GM03348 (cell line): ENCODE data around the gene GNA15.
"Not testable (repeated sequence)": the region's sequence is repeated elsewhere in the genome, so short reads cannot be mapped to it uniquely, and the experiment has no call there.

Source experiments
- DNase-seq: peaks from one replicate; pipeline ENCODE4 v3.0.0; 2012; ENCODE audit warnings: low spot score

Gene GNA15

DNA sequence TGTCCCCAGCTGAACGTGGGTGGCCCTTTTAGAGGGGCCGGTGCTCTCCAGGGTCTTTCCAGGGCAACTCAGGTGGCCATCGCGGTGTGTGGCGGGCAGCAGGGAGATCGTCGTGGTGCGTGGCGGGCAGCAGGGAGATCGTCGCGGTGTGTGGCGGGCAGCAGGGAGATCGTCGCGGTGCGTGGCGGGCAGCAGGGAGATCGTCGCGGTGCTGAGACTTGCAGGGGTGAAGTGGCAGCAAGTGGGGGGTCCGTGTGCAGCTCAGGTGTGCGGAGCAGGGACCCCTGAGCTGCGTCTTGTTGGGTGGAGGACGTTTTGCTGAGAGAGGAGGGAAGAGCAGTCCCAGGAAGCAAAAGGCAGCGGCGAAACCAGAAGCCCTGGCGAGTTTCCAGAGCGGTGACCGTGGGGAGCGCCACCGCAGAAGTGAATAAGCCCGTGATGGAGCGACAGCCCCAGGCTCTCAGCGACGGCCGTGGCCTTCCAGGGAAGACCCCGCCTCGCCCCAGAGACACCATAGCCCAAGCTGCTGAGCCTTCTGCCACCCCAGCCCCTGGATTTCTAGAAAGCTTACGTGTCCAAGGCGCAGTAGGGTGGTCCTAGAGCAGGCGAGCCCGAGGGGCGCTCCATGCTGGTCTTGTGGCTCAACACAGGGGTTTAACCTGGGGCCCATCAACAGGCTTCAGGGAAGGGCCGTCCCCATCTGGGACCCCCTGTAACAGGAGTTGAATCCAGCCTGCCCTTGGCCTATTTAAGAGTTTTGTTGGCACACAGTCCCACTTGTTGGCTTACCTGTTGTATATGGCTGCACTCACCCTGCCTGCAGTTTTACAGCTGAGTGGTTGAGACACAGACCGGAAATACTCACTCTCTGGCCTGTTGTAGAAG is 55.3 kb downstream of the GNA15 start:
- DNase-seq, result no peak

DNA sequence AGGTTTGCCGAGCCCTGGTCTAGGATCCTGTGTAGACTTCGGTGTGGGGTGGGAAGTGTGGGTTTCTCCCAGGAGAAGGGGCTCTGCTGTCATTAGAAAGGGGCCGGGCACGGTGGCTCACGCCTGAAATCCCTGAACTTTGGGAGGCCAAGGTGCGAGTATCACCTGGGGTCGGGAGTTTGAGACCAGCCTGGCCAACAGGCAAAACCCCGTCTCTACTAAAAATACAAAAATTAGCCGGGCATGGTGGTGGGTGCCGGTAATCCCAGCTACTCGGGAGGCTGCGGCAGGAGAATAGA is 55.9 kb downstream of the GNA15 start:
- DNase-seq, result not testable (repeated sequence)

DNA sequence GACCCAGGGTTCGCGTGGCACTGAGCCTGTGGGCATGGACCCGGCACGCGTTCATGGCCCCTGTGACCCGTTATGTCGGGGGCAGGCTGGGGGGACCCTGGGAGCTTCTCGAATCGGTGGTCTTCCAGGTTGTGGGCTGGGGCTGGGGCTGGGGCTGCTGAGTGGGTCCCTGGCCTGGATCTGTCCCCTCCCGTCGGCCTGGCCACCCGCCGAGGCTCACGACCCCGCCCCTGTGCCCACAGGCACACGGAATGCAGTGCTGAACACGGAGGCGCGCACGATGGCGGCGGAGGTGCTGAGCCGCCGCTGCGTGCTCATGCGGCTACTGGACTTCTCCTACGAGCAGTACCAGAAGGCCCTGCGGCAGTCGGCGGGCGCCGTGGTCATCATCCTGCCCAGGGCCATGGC is 56.4 kb downstream of the GNA15 start:
- DNase-seq, result no peak

DNA sequence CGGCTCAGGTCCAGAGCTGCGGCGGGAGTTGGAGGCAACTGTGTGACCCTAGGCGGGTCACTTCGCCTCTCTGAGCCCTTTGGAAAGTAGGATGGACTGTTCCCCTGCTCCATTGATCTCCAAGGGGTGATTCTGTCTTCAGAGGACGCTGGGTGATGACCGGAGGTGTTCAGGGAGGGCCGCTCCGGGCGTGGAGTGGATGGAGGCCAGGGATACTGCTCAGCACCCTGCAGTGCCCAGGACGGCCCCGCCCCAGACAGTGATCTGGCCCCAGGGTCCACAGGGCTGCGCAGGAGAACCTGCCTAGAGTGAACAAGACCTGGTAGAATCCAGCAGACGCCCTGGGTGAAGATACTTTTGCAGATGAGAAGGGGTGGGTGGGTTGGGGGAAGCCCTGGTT is 56.9 kb downstream of the GNA15 start:
- no peak for DNase-seq

DNA sequence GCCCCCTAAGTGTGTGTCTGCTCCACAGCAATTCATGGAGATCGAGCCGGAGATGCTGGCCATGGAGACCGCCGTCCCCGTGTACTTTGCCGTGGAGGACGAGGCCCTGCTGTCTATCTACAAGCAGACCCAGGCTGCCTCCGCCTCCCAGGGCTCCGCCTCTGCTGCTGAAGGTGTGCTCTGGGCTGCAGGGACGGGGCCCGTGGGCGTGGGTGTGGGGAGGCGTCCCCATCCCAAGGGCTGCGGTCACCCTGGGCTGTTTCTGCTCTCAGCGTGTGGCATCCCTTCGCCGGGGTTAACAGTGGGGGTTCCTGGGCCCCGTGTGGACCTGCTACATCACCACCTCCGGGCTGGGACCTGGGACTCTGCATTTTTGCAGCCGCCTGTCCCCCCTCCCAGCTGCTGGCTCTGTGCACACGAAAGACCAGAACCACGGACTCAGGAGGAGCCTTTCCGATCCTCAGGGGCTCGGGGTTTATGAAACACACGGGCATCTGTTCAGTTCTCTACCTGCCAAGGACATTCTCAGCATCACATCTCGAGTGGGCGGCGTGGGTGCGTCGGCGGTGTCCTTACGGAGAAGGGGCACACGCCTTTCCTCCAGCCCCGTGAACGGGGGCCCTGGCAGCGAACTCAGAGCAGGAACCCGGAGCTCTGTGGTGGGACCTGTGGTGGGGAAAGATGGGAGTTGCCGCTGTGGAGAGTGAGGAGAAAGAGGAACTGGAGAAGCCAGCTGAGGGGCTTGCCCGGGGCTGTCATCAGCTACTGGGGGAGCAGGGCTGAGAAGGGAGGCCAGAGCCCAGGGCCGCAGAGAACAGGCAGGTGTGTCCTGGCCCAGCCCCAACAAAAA is 57.6 kb downstream of the GNA15 start:
- no peak for DNase-seq

DNA sequence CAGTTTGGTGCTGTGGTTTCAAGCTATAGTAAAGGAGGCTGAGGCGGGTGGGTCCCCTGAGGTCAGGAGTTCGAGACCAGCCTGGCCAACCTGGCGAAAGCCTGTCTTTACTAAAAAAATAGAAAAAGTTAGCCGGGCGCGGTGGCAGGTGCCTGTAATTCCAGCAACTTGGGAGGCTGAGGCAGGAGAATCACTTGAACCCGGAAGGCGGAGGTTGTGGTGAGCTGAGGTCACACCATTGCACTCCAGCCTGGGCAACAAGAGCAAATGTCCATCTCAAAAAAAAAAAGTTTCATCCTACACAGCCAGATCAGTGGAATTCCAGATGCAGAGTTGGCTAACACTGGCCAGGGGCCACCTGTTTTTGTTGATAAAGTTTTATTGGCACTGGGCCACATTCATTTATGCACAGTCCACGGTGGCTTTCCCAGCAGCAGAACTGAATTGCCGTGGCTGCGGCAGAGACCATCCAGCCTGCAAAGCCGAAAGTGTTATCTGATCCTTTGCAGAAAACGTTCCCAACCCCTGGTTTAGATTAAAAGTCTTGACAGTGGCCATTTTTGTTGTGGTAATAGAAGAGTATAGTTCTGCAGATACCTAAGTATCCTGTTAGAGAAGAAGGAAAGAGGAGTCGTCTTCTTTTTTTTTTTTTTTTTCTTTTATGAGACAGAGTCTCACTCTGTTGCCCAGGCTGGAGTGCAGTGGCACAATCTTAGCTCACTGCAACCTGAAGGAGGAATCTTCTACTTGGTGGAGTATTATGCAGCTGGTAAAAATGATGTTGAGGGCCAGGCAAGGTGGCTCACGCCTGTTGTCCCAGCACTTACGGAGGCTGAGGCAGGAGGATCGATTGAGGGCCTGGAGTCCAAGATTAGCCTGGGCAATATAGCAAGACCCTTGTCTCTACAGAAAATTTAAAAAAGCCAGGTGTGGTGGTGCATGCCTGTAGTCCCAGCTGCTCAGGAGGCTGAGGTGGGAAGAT is 58.6 kb downstream of the GNA15 start:
- DNase-seq, result no peak

DNA sequence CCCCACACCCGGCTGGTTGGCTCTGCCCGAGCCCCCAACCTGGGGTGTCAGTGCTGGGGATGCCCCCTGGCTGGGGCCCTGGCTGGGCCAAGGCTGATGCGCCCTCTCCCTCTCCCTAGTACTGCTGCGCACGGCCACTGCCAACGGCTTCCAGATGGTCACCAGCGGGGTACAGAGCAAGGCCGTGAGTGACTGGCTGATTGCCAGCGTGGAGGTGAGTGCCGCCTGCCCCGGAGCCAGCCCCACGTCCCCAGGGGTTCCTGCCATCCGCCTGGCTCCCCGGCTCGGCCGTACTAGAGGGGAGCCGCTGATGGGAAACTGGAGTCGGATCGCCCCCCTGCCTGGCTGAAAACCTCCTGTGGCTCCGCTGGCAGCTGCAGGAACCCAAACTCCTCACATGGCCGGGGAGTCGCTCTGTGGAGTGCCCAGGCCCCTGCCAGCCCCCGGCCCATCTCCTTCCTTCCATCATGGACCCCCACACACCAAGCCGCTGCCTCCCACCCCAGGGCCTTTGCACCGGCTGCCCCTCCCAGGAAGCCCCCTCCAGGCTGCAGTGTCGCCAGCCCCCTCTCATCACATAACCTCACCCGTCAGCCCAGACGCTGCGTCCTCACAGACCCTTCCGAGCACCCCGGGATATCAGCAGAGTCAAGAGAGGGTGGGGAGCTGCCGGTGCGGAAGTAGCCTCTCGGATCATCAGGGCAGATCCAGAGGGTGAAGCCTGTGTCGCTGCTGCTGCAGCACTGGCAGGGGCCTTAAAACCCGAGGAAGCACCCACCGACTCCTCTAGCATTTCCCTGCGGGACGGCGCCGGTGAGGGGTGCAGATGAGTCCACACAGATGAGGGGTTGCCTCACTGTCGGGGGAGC is 60.5 kb downstream of the GNA15 start:
- no peak for DNase-seq

DNA sequence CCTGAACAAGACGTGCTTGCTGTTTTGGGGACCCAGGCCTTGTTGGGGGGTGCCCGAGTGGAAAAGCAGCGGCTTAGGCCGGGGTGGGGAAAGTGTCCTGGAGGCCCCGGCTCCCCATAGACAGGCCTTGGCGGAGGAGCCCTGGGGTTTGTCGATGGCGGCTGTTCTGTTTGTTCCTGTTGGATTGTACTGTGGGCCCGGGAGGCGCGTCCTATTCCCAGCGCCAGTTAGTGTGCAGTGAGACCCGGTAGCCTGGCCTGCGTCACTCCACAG is 61.0 kb downstream of the GNA15 start:
- no peak for DNase-seq

DNA sequence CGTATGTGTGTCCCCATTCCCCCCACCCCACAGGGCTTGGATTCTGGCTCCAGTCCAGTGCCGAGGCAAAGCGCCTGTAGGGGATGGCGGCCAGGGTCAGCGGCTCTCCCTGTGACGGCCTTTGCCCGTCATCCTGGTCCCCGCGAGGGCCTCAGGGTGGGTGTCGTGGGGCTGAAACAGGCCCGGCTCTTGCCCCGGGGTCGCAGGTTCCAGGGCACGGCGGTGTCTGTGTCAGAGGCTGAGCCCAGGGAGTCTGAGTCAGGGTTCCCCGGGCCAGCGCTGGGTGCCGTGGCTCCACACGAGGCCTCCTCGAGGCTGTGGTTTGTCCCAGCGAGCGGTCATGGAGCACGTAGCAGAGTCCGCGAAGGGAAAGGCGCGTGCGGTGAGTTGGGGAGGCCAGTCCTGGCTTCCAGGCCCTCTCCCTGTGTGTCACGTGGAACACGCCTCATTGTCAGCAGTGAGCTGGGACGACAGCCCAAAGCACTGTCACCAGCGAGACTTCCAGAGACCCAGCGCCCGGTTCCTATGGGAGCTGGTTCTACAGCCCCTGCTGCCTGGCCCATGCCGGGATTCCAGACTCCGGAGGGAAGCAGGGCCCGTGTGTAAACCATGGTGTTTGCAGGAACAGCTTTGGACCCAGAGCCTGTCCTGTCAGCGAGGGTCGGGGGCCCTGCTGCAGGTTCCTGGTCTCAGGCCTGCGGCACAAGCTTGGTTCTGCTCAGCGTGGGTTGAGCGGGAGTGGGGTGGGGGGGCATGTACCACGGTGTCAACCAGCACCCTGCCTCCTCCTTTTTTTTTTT is 63.3 kb downstream of the GNA15 start:
- no peak for DNase-seq

DNA sequence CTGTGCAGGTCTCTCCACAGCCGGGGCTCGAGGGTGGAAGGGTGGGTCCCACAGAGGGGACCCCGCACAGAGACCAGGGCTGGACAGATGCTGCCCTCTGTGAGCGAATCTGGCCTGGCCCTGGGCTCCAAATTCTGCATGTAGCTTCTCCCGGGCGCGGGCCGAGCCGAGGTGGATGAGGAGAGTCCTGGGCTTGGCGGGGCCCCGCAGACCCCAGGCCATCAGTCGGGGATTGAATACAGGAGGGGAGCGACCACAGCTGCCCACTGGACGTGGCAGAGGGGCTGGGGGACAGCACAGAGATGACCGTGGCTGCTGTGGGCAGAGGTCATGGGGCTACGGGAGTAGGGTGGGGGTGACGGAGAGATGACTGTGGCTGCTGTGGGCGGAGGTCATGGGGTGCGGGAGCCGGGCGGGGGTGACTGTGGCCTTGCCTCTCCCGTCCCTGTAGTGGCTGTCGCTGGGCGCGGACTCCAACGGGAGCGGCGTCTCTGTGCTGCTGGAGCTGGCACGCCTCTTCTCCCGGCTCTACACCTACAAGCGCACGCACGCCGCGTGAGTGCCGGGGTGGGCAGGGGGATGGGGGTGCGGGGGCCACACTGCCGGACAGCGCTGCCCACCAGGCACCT is 65.4 kb downstream of the GNA15 start:
- no peak for DNase-seq

DNA sequence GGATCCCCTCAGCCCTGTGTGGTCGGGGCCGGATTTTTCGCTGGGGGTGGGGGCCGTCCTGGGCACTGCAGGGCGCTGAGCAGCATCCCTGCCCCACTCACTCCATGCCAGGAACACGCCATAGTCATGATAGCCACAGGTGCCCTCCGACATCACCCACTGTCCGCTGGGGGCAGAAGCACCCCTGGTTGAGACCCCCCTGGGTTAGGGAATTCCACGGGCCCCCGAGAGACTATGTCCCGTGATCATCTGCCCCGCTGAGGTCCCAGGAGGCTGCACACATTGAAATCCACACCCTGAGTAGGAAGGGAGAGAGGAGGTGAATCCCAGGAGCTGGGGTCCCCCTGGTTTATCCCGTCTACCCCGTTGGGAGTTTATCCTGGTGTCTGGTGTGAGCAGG is 66.1 kb downstream of the GNA15 start:
- DNase-seq, result no peak

DNA sequence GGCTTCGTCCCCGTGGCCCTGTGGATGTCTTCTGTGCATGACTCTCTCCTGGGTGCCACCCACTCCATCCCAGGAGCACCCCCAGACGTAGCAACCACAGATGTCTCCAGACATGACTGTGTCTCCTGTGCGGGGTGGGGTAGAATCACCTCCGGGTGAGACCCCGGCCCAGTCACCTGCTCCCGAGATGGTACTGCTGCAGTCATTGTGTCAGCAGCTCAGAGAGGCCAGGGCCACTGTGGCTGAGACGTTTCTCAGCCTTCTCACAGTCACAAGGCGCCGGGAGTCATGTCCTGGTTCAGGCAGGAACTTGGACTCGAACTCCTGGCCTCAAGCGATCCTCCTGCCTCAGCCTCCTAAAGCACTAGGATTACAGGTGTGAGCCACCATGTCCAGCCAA is 66.5 kb downstream of the GNA15 start:
- DNase-seq, result no peak

DNA sequence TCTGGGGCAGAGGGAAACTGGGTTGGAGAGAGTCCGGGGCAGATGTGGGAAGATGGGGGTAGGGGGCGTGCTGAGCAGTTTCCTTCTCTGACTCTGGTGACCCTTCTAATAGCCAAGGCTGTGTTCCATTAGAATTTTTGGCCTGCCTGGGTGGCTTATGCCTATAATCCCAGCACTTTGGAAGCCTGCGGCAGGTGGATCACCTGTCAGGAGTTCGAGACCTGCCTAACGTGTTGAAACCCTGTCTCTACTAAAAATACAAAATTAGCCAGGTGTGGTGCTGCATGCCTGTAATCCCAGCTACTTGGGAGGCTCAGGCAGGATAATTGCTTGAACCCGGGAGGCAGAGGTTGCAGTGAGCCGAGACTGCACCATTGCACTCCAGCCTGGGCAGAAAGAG is 67.1 kb downstream of the GNA15 start:
- not testable (repeated sequence) for DNase-seq

DNA sequence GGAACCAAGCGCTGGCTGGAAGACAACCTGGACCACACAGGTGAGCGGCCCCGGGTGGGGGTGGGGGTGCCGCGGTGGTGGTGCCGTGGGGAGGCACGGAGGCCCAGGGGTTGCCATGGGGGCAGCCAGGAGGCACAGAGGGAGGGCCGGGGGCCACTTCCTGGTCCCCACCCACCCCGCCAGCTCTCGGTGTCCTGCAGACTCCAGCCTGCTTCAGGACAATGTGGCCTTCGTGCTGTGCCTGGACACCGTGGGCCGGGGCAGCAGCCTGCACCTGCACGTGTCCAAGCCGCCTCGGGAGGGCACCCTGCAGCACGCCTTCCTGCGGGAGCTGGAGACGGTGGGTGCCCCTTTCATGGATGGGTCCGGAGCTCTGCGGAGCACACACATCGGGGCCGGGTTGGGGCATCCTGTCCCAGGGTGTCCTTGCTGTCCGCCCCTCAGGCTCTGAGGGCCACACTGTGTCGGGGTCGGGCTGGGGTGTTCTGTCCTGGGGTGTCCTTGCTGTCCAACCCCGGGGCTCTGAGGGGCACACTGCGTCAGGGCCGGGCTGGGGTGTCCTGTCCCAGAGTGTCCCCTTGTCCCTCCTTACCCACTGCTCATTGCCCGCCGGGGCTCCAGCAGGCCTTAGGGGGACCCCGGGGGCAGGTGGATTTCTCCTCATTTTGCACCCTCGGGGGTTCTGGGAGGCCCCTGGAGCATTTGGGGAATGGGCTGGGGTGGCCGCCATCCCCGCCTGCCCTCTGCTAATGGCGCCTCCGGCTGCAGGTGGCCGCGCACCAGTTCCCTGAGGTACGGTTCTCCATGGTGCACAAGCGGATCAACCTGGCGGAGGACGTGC is 68.2 kb downstream of the GNA15 start:
- DNase-seq, result no peak

DNA sequence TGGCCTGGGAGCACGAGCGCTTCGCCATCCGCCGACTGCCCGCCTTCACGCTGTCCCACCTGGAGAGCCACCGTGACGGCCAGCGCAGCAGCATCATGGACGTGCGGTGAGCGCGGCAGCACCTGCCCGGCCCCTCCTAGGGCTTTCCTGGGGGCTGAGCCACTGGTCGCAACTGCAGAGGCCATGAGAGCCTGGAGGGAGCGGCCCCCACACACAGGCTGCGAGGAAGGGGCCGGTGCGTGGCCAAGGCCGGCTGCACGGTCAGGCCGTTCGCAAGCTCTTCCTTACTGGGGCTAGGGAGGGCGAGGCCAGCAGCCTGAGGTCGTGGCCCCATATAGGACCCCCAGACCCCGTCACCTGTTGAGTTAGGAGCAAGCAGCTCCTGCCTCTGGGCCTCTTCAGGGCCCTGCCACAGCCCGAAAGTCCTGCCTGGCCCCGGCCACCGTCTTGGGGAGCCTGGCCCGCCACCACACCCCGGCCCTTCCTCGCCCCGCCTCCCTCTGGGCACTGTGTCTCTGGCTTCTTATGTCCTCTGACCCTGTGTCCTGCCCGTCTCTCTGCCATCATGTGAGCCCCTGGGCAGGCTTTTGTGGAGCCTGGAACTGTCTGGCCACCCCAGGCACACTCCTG is 68.9 kb downstream of the GNA15 start:
- no peak for DNase-seq

DNA sequence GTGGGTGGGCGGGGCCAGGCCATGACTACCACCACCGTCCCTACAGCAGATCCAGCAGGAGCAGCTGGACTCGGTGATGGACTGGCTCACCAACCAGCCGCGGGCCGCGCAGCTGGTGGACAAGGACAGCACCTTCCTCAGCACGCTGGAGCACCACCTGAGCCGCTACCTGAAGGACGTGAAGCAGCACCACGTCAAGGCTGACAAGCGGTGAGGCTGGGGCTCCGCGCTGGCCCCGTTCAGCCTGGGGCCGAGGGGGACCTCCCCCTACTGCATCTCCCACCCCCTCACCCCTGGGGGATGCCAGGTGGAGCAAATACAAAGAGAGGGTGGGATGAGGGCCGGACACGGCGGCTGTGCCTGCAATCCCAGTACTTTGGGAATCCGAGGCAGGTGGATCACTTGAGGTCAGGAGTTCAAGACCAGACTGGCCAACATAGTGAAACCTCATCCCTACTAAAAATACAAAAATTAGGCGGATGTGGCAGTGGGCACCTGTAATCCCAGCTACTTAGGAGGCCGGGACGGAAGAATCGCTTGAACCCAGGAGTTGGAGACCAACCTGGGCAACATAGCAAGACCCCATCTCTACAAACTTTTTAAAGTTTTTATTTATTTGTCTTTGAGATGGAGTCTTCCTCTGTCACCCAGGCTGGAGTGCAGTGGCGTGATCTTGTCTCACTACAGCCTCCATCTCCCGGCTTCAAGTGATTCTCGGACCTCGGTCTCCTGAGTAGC is 70.6 kb downstream of the GNA15 start:
- DNase-seq, result no peak

DNA sequence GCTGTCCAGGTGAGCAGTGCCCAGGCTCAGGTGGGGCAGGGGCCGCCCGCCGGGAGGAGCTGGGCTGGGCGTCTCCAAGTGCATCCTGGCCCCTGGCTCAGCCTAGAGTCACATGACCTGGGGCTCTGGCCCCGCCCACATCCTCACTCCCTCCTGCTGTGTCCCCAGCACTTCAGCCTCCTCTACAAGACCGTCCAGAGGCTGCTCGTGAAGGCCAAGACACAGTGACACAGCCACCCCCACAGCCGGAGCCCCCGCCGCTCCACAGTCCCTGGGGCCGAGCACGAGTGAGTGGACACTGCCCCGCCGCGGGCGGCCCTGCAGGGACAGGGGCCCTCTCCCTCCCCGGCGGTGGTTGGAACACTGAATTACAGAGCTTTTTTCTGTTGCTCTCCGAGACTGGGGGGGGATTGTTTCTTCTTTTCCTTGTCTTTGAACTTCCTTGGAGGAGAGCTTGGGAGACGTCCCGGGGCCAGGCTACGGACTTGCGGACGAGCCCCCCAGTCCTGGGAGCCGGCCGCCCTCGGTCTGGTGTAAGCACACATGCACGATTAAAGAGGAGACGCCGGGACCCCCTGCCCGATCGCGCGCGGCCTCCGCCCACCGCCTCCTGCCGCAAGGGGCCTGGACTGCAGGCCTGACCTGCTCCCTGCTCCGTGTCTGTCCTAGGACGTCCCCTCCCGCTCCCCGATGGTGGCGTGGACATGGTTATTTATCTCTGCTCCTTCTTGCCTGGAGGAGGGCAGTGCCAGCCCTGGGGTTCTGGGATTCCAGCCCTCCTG is 71.8 kb downstream of the GNA15 start:
- no peak for DNase-seq
